HepG2 (cell line): ENCODE measurements around the gene CCDC87. TPM values are rescaled to one million over a fixed set of nuclear protein-coding genes. Genes with fewer than 3 reads are reported as not detected.

Experiments used
- ARID5B ChIP-seq: IDR thresholded peaks from 2 replicates; pipeline ENCODE4 v1.4.0; 2020; ENCODE audit warnings: mild to moderate bottlenecking, missing genetic modification reagents
- ARNTL ChIP-seq: sonication (generic); formaldehyde crosslinking; IDR thresholded peaks from 2 replicates; pipeline ENCODE4 v1.4.0; 2020; ENCODE audit warnings: mild to moderate bottlenecking, missing genetic modification reagents
- CBX2 ChIP-seq, 2 experiments: fragments of 200-600 bp in 1 of 2; sonication (generic); formaldehyde crosslinking in 1 of 2; IDR thresholded peaks; 2 replicates each; pipeline versions ENCODE4 v1.7.0 to v1.8.1; 2018 to 2022; ENCODE audit warnings: low read depth in 2 of 2, low read length in 1 of 2, mild to moderate bottlenecking in 1 of 2, missing genetic modification reagents in 1 of 2
- CTCF ChIP-seq: sonication (generic); formaldehyde crosslinking; IDR thresholded peaks from 2 replicates; pipeline ENCODE4 v1.5.0; 2020; ENCODE audit warnings: mild to moderate bottlenecking, missing genetic modification reagents, moderate library complexity
- ELF3 ChIP-seq: IDR thresholded peaks from 2 replicates; pipeline ENCODE4 v1.6.1; 2016; ENCODE audit warnings: missing genetic modification reagents, missing compliant biosample characterization
- ETV6 ChIP-seq: sonication (generic); formaldehyde crosslinking; conservative IDR thresholded peaks from 2 replicates; pipeline ENCODE4 v1.4.0; 2020; ENCODE audit warnings: missing genetic modification reagents
- GABPB1 ChIP-seq: IDR thresholded peaks from 2 replicates; pipeline ENCODE4 v1.6.1; 2016; ENCODE audit warnings: mild to moderate bottlenecking, missing genetic modification reagents, moderate library complexity, missing compliant biosample characterization
- MZF1 ChIP-seq: sonication (generic); formaldehyde crosslinking; IDR thresholded peaks from 2 replicates; pipeline ENCODE4 v1.8.1; 2023; ENCODE audit warnings: mild to moderate bottlenecking, missing genetic modification reagents, borderline replicate concordance
- RBFOX2 ChIP-seq: fragments of 200-400 bp; formaldehyde crosslinking; IDR thresholded peaks from 2 replicates; pipeline ENCODE4 v1.6.1; 2017; ENCODE audit warnings: low read depth, mild to moderate bottlenecking, low read length
- REPIN1 ChIP-seq: sonication (generic); formaldehyde crosslinking; IDR thresholded peaks from 2 replicates; pipeline ENCODE4 v1.8.0; 2022; ENCODE audit warnings: missing genetic modification reagents, low read depth, mild to moderate bottlenecking, borderline replicate concordance
- SMYD3 ChIP-seq: sonication (generic); formaldehyde crosslinking; IDR thresholded peaks from 2 replicates; pipeline ENCODE4 v1.8.1; 2023; ENCODE audit warnings: mild to moderate bottlenecking, missing genetic modification reagents
- SP140L ChIP-seq: sonication (generic); formaldehyde crosslinking; IDR thresholded peaks from 2 replicates; pipeline ENCODE4 v1.4.0; 2020; ENCODE audit warnings: missing genetic modification reagents, borderline replicate concordance
- TCF7 ChIP-seq: sonication (generic); IDR thresholded peaks from 2 replicates; pipeline ENCODE4 v1.6.1; 2016; ENCODE audit warnings: antibody characterized with exemption, low read depth
- ZNF235 ChIP-seq: sonication (generic); formaldehyde crosslinking; IDR thresholded peaks from 2 replicates; pipeline ENCODE4 v1.8.1; 2023; ENCODE audit warnings: mild to moderate bottlenecking, missing genetic modification reagents, borderline replicate concordance
- ZNF34 ChIP-seq: sonication (generic); formaldehyde crosslinking; IDR thresholded peaks from 2 replicates; pipeline ENCODE4 v1.4.0; 2020; ENCODE audit warnings: mild to moderate bottlenecking, missing genetic modification reagents, borderline replicate concordance
- ZNF468 ChIP-seq: sonication (generic); formaldehyde crosslinking; IDR thresholded peaks from 2 replicates; pipeline ENCODE4 v1.8.0; 2022; ENCODE audit warnings: mild to moderate bottlenecking, moderate library complexity, missing genetic modification reagents
- ZNF550 ChIP-seq: sonication (generic); formaldehyde crosslinking; IDR thresholded peaks from 2 replicates; pipeline ENCODE4 v1.4.0; 2020; ENCODE audit warnings: mild to moderate bottlenecking, missing genetic modification reagents, borderline replicate concordance
- ZNF562 ChIP-seq: sonication (generic); formaldehyde crosslinking; IDR thresholded peaks from 2 replicates; pipeline ENCODE4 v1.8.0; 2022; ENCODE audit warnings: missing genetic modification reagents, borderline replicate concordance
- ZNF605 ChIP-seq: sonication (generic); formaldehyde crosslinking; IDR thresholded peaks from 2 replicates; pipeline ENCODE4 v1.8.0; 2022; ENCODE audit warnings: mild to moderate bottlenecking, missing genetic modification reagents
- ZNF768 ChIP-seq: sonication (generic); formaldehyde crosslinking; IDR thresholded peaks from 2 replicates; pipeline ENCODE4 v1.4.0; 2020; ENCODE audit warnings: missing genetic modification reagents
- ZNF773 ChIP-seq: sonication (generic); formaldehyde crosslinking; IDR thresholded peaks from 2 replicates; pipeline ENCODE4 v1.4.0; 2020; ENCODE audit warnings: missing genetic modification reagents, borderline replicate concordance
- ZNF879 ChIP-seq: sonication (generic); formaldehyde crosslinking; IDR thresholded peaks from 2 replicates; pipeline ENCODE4 v1.8.1; 2023; ENCODE audit warnings: missing genetic modification reagents
- polyA plus RNA-seq, 8 experiments: library from polyadenylated mRNA; depleted of rRNA in 3 of 8; stranded (reverse) in 7 of 8; unstranded in 1 of 8; fragments of >200 nt; fragmentation: Illumina TruSeq in 4 of 8; extraction: Trizol in 4 of 8; gene quantifications; 2 replicates each; pipeline versions ENCODE4 v1.2.1 to v1.2.3, GENCODE V29; 2011 to 2016; ENCODE audit warnings: low read depth in 4 of 8, missing spikeins in 1 of 8, mixed read lengths in 1 of 8; ENCODE audit not compliant: insufficient read depth in 1 of 8
- total RNA-seq, 5 experiments: library from RNA; depleted of rRNA; stranded (reverse); fragments of >200 nt; fragmentation: Illumina TruSeq; extraction: Trizol; gene quantifications; 2 replicates each; pipeline ENCODE4 v1.2.3, GENCODE V29; 2016; ENCODE audit warnings: low read depth in 1 of 5
- TF ChIP-seq, protein P1 (sequence below): sonication (generic); formaldehyde crosslinking; IDR thresholded peaks from 2 replicates; pipeline ENCODE4 v1.4.0; 2020; ENCODE audit warnings: missing genetic modification reagents

The CCDC87 gene
- total and polyA plus RNA-seq, 2 of the 13 experiments (the other 11 are each of a cell fraction or from before 2014, with no cell fraction given), result 0.05 to 0.42 TPM

DNA sequence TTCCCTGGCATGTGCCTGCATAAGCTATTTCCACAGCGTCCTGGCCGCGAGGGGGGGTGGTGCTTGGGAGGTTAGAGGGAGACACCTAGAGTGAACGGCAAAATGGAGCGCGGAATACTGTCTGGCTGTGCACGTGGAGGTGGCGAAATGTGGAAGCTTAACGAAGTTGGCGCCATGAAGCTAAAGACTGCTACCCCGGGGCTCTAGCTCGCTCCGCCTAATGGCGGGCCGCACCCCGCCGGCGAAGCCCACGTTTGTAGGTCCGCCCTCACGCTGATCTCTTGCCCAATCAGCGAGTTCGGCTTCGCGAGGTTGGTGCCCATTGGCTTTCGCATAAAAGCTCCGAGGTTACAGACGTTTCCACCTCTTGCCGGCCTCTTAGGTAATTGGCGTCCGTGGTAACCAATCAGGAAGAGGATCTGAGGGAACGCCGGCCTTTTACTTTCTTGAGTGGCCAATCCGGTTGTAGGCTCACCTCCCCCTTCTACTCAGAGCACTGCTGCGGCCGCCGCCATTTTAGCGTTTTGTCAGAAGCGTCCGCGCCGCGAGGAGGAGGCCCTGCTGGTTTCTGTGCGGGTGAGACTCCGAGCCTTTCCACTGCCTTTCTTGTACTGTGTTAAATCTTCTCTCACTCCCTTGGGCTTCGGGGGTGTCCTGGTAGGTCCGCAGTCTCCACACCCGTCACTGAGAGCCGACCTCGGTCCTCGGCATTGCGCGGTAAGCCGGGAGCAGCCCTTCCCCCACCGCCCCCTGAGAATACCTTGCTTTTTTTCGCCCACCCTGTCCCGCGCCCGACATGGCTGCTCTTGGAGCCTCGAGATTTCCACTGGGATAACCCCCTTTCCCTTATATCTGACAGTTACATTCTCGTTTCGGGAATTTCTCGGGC, 45.6 kb upstream of the CCDC87 start, which contains the start of gene RBM4 (continued):
- TF ChIP-seq CTCF (CRISPR knock-in tag), result peak; percentile 29; the same call in 1 of the 2 replicates
- no peak for TF ChIP-seq ZNF773
- peak; percentile 41 for TF ChIP-seq ELF3 (CRISPR knock-in tag)
- TF ChIP-seq ZNF879 (CRISPR knock-in tag), result no peak
- no peak for TF ChIP-seq SP140L (CRISPR knock-in tag)
- no peak for TF ChIP-seq ARNTL (CRISPR knock-in tag)
- TF ChIP-seq, protein P1, sequence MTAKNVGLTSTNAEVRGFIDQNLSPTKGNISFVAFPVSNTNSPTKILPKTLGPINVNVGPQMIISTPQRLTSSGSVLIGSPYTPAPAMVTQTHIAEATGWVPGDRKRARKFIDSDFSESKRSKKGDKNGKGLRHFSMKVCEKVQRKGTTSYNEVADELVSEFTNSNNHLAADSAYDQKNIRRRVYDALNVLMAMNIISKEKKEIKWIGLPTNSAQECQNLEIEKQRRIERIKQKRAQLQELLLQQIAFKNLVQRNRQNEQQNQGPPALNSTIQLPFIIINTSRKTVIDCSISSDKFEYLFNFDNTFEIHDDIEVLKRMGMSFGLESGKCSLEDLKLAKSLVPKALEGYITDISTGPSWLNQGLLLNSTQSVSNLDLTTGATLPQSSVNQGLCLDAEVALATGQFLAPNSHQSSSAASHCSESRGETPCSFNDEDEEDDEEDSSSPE (CRISPR knock-in tag), result peak; percentile 74
- no peak for TF ChIP-seq ZNF550 (CRISPR knock-in tag)
- TF ChIP-seq ARID5B (CRISPR knock-in tag), result no peak; the same call in 1 of the 2 replicates
- TF ChIP-seq SMYD3 (CRISPR knock-in tag), result no peak
- TF ChIP-seq ZNF34 (CRISPR knock-in tag), result no peak; the same call in 1 of the 2 replicates
- 0 out of 2 replicates have a peak, but pooled peaks have one; percentile 26 for TF ChIP-seq ZNF468 (CRISPR knock-in tag)
- TF ChIP-seq MZF1, result 0 out of 2 replicates have a peak, but pooled peaks have one; percentile 76
- TF ChIP-seq ZNF562 (CRISPR knock-in tag), result no peak
- peak; percentile 81 for TF ChIP-seq RBFOX2
- TF ChIP-seq CBX2 (IDR thresholded peaks at IDR 0.05; ENCODE audit: low read depth, low read length), result no peak
- TF ChIP-seq CBX2 (CRISPR knock-in tag; IDR thresholded peaks at IDR 0.05; ENCODE audit: low read depth), result 0 out of 2 replicates have a peak, but pooled peaks have one; percentile 83
- TF ChIP-seq REPIN1 (CRISPR knock-in tag), result peak; percentile 38; the same call in 1 of the 2 replicates
- TF ChIP-seq ETV6 (CRISPR knock-in tag), result no peak
- TF ChIP-seq ZNF768 (CRISPR knock-in tag), result no peak
- peak; percentile 56 for TF ChIP-seq GABPB1 (CRISPR knock-in tag)
- no peak; the same call in 1 of the 2 replicates for TF ChIP-seq ZNF605 (CRISPR knock-in tag)
- no peak for TF ChIP-seq TCF7
- TF ChIP-seq ZNF235 (CRISPR knock-in tag), result peak; percentile 65; the same call in 1 of the 2 replicates
